ENCODE results near the gene SLC66A3.

DNA sequence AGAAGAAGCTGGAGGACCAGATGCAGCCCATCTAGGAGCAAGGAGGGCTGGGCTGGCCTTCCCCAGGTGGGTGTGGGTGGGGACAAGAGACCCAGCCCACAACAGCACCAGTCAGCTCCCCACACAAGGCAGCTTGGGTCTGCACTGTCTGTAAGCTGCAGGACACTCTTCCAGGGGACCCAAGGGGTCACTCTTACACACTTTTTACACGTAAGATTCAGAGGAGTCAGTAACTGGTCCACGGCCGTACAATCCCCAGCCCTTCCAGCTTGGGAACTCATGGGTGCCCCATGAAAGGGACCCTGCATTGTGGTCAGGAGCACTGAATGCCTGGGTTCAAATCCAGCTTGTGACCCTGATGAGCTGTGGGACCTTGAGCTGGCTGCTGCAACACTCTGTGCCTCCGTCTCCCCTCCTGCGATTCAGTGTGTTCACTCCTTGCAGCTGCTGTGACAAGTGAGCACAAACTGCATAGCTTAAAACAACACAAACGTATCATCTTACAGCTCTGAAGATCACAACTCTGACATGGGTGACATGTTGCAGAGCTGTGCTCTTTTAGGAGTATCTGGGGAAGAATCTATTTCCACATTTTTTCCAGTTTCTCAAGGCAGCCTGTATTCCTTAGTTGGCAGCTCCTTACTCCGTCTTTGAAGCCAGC is 11.1 kb upstream of the SLC66A3 start:
- TF ChIP-seq EZH2 (IDR thresholded peaks at IDR 0.05; ENCODE audit: borderline replicate concordance, insufficient read depth, low read depth, low read length, poor library complexity, severe bottlenecking), result no peak
- TF ChIP-seq, protein P1, sequence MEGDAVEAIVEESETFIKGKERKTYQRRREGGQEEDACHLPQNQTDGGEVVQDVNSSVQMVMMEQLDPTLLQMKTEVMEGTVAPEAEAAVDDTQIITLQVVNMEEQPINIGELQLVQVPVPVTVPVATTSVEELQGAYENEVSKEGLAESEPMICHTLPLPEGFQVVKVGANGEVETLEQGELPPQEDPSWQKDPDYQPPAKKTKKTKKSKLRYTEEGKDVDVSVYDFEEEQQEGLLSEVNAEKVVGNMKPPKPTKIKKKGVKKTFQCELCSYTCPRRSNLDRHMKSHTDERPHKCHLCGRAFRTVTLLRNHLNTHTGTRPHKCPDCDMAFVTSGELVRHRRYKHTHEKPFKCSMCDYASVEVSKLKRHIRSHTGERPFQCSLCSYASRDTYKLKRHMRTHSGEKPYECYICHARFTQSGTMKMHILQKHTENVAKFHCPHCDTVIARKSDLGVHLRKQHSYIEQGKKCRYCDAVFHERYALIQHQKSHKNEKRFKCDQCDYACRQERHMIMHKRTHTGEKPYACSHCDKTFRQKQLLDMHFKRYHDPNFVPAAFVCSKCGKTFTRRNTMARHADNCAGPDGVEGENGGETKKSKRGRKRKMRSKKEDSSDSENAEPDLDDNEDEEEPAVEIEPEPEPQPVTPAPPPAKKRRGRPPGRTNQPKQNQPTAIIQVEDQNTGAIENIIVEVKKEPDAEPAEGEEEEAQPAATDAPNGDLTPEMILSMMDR (IDR thresholded peaks at IDR 0.05), result no peak

Data from B cell (primary cell).